HG02943 (cell line): Measurements from ENCODE around the gene NINJ1.

Experiments used
- ATAC-seq: cut with Tn5 transposase; IDR thresholded peaks from one replicate; pipeline ENCODE4 v1.9.1; 2021; ENCODE audit warnings: mild to moderate bottlenecking, low read depth, moderate library complexity; ENCODE audit not compliant: unreplicated experiment

NINJ1 gene

GRCh38 chr9:93091453-93092081 is 42.5 kb downstream of the NINJ1 start:
- ATAC-seq, result no peak

- no peak for ATAC-seq
Measured at GRCh38 chr9:93091056-93091452, 43.0 kb downstream of the NINJ1 start.

- no peak for ATAC-seq
Measured at GRCh38 chr9:93090091-93090655, 43.9 kb downstream of the NINJ1 start.

- ATAC-seq, result no peak
Measured at GRCh38 chr9:93089481-93089991, 44.5 kb downstream of the NINJ1 start.

- no peak for ATAC-seq
Measured at GRCh38 chr9:93089024-93089423, 45.0 kb downstream of the NINJ1 start.

DNA sequence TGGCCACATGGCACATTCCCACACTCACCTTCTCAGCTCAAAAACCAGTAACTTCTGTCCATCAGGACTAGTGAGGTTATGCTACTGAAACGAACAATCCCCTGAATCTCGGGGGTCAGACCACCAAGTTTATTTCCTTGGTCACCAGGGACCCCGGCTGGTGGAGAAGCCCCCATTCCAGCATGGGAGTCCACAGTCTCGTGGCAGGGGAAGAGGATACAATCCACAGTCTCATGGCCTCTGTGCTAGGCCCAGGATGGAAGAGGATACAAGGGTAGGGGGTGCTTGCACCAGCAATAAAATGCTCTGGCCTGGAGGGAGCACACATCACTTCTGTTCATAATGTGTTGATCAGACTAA is 45.4 kb downstream of the NINJ1 start:
- no peak for ATAC-seq

DNA sequence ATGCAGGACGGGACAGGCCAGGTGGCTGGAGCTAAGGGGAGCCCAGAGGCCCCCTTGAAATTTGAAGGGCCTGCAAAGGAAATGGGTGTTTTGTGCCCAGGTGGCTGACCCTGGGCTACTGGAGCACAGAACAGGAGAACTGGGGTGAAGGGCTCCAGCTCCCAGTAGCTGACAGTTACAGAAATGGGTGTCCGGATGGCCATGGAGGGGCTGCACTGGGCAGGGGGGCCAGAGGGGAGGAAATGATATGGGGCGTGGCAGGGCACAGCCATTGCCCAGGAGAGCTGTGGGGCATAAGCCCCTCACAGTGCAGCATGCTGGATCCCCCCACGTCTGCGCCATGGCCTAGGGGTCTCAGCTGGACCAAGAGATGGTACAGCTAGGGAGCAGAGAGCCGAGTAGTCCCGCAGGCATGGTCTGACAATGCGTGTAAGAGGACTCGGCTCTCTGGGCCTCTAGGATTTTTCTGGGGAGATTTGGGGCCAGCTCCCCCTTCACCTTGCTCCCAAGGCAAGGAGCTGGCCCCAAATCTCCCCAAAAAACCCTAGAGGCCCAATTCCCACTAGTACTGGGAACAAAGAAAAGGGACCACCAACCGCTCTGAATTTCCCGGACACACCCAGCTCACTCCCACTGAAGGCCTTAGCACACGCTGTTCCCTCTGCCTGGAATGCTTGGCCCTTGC is 45.9 kb downstream of the NINJ1 start:
- no peak for ATAC-seq

DNA sequence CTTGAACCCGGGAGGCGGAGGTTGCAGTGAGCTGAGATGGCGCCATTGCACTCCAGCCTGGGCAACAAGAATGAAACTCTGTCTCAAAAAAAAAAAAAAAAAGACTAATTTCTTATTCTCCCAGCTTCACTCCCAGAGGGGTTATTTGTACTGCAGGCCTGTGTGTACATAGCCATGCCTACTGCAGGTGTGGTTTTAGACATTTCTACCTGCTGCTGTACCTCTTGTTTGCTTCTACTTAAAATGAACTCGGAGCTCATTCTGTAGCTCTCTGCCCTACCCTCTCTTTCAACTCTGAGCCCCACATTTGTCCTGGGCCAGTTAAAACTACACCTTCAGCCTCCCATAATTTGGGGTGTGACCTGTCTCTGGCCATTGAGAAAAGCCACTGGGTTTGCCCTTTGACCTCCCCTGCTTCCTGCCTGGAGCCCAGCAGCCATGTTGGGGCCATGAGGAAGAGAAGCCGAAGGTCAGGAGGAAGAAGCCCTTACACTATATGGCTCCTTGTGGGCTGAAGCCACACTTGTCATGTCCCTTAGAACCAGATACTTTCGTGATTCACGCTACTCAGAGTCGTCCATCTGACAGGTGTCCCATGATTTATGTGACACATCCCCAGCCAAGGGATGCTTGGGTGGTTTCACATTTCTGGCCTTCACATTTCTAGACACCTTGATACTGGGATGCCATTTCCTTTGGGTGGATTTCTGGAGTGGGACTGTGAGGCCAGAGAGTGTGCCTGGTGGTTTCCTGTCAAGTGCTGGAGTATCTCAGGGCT is 47.4 kb downstream of the NINJ1 start:
- no peak for ATAC-seq

GRCh38 chr9:93085676-93086075 is 48.4 kb downstream of the NINJ1 start:
- no peak for ATAC-seq

GRCh38 chr9:93084471-93084881 is 49.6 kb downstream of the NINJ1 start:
- no peak for ATAC-seq

GRCh38 chr9:93083592-93084470 is 50.2 kb downstream of the NINJ1 start:
- no peak for ATAC-seq

GRCh38 chr9:93082841-93083411 is 51.1 kb downstream of the NINJ1 start:
- no peak for ATAC-seq

- no peak for ATAC-seq
Measured at GRCh38 chr9:93081931-93082330, 52.1 kb downstream of the NINJ1 start.

GRCh38 chr9:93081081-93081529 is 52.9 kb downstream of the NINJ1 start:
- no peak for ATAC-seq

DNA sequence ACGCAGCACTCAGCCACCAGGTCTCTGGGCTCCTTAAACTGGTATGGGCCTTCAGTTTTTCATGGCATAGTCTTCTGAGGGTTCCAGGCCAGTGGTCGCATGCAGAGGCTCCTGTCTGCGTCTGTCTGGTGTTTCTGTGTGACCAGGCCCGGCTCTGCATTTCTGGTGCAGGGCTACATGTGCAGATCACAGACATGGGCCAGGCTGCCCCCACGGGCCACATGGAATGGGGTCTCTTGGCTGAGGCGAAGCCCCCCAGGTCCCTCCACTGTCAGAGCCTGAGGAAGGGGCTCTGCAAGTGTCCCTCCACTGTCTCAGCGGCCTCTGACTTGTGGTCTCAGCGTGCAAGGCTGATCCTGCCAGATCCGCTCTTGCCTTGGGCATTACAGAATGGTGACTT is 53.6 kb downstream of the NINJ1 start:
- no peak for ATAC-seq

DNA sequence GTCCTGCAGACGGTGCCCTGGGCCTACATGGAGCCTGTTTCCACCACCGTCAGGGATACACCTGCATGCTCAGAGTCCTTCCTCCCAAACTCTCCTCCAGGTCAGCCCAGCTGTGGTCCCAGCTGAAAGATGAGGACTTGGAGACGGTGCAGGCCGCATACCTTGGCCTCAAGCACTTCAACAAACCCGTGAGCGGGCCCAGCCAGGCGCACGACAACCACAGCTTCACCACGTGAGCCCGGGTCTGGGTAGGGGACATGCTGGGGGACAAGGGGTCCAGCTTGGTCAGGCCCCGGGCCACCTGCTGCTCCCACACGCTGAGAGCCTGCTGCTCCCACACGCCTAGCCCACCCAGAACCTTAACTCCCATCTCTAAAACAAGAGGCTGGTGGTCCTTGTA is 54.7 kb downstream of the NINJ1 start:
- ATAC-seq, result no peak

- ATAC-seq, result no peak
Measured at GRCh38 chr9:93077811-93078210, 56.2 kb downstream of the NINJ1 start.

DNA sequence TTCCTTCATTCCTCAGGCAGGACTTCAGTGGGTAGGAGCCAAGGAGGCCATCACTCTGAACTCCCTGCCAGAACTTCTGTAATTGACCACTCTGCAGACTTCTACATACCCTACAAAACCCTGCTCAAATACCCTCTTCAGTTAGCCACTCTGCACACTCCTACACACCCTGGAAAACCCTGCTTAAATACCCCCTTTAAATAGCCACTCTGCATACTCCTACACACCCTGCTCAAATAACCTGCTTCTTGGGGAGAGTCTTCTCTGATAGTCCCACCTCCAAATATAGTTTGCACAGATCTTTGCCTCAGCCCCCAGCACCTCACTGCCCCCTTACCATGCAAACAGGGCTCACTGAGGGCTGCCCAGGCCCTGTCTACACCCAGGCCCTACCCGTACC is 56.7 kb downstream of the NINJ1 start:
- no peak for ATAC-seq

GRCh38 chr9:93076792-93077128 is 57.3 kb downstream of the NINJ1 start:
- no peak for ATAC-seq
